ENCODE measurements around the gene KIRREL3.

The KIRREL3 gene

DNA sequence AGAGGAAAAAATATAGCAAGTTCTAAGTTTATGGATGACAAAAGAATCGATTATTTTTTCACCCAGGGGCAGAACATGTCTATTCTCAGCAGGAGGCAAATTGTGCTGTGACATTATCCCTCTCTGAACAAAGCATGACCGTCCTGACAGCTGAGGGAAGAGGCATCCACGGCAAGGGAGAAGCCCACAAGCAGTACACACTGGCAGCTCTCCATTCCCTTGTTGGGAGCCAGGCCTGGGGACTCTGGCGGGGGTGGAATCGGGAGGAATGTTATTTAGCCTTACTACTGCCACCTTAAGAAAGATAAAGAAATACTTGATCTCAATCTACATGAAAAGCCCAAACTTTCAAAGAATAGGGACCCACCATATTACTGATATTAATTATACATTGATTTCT is 3.4 kb downstream of the KIRREL3 start:
- DNase-seq (ENCODE audit: low spot score): no peak

DNA sequence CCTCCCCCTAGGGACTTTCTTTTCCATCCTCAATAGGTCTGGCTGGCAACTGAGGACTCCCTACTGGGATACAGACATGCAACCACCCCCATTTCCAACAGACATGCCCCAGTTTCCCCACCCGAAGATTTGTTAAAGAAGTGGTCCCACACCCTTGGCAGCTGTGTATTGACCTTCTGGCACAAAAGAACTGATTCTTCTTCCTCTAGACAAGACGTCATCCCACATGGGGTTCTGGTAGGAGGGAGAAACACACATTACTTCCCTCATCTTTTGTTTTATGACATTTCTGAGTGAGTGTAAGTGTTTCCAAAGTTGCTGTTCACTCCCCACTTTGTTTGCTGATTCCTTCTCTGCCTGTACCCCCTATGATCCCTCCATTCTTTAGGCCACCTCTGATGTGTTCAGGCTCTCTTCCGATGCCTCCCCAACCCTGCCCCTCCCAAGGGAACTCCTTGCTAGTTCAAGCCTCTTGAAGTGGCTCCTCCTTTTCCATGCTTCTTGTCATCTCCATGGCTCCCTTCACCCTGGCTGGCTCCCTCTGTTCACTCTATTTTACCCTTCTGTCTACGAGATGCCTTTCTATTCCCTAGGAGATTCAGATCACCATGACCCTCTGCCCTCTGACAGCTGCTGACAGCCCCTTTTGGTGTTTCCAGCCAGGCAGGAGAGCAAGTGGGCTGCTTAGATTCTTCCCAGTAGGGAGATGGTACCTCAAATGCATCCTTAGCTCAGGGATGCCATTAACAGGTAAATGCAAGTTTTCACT is 4.3 kb downstream of the KIRREL3 start:
- no peak for DNase-seq (ENCODE audit: low spot score)

DNA sequence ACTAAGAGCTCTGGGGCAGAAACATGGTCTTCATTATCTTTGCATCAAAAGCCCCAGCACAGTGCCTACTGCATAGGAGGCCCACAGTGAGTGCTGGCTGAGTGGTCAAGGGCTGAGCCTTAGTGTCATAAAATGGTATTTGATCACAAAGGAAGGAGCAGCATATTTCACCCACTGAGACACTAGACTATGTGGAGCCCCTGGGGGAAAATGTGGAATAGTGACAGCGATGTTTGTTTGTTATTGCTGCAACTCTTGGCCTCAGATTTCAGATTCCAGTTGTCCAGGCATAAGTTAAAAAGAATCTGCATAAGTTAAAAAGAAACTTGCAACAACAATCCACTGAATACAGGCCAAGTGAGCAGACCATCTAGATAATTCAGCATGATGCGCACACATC is 7.0 kb downstream of the KIRREL3 start:
- no peak for DNase-seq (ENCODE audit: low spot score)

DNA sequence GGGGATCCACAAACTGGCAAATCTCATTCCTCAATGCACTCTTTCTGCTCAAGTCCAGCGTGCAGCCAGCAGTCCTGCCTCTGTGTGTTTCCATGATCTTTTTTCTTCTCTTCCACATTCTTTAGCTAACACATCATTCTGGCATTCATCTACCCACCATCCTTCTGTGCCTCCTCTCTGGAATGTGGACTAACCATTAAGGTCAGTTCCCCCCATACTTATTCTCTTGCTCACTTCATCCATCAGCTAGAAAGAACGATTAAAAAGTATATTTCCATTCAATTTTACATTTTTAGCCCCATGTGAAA is 7.8 kb downstream of the KIRREL3 start:
- DNase-seq (ENCODE audit: low spot score): no peak

DNA sequence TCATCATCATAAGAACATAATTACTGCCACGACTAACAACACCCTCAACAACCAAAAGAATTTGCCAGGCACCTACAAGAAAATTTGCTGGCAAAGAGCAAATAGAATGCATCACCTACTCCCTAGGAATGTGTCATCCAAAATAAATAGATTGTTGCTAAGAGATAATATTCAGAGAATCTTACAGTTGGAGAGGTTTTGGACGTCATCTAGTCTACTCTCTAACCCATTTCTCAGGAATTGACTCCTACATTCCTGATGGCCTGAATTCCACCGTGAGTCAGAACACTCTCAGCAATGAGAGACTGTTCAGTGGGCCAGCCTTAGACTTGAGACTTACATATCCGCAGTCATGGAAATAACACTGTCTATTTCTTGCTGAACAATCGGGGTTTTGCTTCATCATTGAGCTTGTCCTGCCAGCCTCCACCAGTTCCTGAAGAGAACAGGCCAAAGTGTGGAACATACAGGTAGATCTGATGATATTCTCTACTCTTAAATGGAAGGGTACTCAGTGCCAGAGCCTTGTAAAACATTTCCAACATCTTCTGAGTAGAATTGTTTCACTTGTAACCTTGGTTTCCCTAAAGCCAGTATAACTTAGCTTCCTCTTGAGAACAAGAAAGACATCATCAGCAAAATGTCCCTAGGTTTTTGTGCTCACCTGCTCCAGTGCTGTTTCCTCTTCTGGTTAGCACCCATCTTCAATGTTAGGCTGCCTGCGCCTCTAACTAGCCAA is 8.3 kb downstream of the KIRREL3 start:
- DNase-seq (ENCODE audit: low spot score): no peak

DNA sequence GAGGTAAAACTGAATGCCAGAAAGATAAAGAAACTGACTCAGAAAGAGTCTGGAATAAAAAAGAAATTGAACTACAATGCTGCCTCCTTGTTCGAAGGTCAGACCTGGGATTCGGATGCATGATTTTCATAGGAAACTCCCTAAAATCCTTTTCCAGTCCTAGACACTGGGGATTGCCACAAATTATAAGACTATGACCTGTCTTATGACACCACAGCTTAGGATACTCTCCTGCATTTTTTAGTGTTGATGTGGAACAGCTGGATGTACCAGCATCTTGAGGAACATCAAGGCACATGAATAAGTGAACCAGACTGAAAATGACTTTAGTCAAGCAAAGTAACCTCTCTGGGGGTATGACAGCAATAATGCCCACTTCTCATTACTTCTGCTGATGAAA is 9.0 kb downstream of the KIRREL3 start:
- DNase-seq (ENCODE audit: low spot score): no peak

DNA sequence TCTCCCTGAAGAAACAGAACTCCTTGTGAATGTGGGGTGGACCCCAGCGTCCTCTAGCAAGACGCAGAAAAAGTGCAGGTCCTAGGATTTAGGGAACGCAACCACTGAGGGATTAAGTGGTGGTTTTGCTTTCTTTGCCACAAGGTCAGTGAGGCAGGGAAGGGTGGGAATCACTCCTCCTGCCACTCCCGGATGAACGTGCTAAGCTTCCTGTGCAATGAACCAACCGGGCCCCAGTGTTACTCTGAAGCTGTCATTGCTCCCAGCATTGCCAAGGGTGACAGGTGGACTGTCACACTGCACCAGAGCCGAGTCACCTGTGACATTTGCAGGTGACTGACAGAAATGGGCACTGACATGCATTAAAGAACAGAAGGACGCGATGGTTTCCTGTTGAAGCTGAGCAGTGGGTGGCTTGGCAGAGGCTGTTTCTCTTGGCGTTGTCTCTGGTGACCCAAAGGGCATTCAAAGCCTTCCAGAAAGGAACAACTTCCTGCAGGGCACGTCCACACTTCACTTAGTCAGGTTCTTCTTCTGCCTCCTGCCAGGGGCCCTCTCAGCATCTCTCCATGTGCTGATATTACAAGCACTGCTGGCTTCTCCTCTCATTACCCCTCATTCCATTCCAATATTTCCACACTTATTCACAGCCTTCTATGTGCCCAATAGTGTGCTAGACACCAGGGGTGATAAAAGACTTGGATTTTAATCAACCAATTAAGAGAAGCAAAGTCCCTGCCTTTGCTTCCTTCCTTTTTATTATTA is 9.7 kb downstream of the KIRREL3 start:
- DNase-seq (ENCODE audit: low spot score): no peak

DNA sequence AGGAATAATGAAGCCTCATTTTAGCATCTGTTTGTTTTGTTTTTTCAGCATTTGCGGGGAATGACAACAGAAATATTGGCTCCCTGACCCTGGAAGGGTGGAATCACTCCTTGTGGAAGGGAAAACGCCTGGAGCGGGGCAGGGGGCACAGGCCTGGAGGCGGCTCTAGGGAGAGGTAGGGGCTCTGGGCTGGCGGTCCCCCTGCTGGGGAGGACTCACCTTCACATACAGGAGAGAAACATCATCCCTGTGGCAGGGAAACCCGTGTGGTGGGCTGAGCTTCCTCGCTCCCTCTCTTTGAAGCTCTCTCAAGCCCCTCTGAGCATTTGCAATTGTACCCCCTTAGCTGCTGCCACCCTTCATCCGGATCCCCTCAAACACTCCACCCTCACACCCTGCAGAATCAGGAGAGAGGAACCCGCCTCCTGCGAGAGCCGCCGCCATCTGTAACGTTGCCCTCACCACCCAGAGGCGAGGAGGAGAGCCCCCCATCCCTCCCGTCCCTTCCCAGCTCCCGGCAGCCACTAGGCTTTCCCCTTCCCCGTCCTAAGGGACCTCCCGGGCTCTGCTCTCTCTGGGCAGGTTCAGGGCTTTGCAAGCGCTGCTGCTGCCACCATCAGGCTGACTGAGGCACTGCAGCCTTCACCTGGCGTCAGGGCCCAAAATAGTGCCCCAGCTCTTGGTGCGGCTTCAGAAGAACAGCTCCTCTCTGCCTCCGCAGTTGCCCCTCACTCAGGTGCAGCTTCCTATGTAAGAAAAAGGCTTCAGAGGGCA is 10.4 kb downstream of the KIRREL3 start:
- DNase-seq (ENCODE audit: low spot score): peak; percentile 83

DNA sequence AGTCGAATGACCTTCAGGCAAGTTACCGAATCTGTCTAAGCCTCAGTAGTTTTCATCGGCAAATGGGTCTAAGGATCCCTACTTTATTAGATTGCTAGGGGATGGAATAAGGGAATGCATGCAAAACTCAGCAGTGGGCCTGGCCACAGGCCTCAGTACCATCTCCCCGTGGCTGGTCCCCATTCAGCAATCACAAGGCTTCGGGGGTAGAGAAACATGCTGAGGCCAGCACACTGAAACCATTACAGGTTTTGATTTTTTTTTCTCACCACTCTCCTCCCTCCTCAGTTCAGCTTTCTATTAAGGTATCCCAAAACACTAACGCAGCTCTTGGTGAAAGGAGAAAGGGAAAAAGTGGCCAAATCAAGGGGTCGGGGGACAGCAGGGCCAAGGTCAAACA is 11.9 kb downstream of the KIRREL3 start:
- no peak for DNase-seq (ENCODE audit: low spot score)

DNA sequence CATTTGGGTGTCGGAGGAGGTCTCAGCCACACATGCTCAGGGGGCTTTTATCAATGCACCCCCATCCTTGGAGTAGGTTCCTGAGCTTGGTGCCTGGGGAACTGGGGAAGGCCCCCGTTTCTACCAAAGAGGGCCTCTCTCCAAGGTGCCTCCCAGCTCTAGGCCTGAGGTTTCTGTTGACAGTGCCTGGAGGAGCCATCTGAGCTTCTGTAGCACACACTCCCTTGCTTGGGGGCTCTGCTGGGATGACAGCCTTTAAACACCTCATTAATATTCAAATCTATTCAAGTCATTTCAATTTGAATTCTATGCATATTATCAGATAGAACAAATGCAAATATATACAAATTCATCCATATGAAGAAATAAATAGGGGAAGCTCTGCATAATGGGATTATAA is 18.9 kb downstream of the KIRREL3 start:
- DNase-seq (ENCODE audit: low spot score): no peak

DNA sequence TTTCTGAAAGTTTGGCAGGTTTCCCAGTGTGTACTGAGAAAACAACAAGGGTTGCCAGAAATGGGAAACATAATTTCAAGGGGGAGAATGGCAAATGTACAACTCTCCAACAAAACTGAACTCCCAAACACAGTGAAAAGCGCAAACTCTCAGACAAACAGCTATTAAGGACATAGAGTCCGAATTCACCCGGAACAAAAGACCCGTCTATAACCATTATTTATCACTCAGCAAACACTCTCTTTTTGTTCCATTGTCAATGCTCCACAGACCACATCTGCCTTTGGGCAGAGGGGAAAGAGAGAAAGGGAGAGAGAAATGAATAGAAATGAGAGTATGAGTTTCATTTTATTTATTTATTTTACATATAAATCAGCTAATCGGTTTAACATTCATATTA is 21.7 kb downstream of the KIRREL3 start:
- DNase-seq (ENCODE audit: low spot score): no peak

DNA sequence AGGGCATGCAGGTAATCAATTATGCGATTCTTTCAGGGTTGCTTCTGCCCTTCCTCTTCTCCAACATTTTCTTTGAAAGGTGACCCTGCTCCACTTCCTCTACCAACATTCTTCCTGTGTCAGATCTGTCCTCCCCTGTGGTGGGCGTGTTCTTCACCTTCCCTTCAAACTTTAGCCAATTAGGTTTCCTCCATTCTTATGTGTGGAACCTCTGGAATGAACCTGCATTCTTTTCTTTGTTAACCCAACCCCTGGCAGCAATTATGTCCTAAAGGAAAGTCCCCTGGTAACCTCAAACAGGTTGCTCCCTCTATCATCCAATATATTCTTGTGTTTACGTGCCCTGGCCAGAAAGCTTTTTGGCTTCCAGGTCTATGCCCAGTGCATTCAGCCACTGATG is 22.4 kb downstream of the KIRREL3 start:
- DNase-seq (ENCODE audit: low spot score): no peak

DNA sequence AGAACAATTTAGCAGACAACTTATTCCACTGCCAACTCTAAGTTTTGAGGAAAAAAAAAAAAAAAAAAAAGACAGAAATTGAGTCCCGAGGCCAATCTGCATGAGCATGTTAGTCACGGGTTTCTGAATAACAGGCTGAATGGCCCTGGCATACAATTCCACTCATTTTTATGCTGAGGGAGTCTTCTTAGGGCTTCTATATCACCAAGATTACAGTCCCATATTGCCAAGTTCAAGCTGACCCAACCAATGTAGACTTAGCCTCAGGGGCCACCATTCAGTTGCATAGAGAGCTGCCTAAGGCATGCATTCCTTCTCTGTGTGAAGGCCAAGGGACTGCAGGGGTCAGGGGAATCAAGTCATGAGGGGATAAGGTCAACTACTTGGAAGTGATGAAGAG is 27.5 kb downstream of the KIRREL3 start:
- DNase-seq (ENCODE audit: low spot score): no peak

DNA sequence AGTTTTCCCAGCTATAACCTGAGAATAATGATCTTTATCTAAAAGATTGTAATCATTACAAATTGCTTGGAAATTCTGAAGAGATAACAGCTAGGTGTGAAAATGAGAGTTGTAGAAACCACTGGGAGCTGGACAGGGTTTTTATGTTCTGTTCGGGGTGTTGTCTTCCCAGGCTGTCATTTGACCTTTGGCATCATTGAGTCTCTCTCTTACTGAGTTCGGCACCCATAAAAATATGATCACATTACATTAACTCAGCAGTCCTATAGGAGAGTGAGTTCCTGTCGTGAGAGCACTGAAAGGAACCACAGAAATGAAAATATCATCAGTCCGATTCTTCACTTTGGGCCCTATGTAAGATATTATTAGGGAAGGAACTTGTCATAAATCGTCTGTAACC is 29.3 kb downstream of the KIRREL3 start:
- DNase-seq (ENCODE audit: low spot score): no peak

DNA sequence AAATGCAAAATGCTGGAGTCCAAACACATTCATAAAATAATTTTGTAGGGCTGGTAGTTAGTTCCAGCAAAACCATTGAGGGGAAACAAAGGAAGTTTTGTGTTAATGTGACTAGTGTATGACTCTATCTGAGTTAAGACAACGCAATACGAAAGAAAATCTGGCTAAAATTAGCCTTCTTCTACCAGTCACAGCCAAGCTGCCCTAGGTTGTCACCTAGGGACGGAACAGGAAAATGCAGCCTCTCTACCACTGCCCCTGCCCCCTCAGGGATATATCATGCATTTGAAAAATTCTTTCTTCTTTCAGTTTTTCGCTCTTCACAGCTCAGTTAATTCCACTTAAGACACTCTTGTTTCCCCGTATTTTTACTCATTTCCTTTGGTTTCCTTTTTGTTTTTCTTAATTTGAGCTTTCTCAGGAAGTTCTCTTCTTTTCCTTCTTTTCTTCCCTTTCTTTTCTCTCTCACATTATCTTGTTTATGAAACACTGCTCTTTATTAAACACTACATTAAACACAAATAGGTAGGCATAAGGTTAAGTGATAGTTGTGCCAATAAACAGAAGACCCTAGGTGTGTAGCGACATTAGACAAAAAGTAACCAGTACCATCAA is 30.6 kb downstream of the KIRREL3 start:
- DNase-seq (ENCODE audit: low spot score): no peak

DNA sequence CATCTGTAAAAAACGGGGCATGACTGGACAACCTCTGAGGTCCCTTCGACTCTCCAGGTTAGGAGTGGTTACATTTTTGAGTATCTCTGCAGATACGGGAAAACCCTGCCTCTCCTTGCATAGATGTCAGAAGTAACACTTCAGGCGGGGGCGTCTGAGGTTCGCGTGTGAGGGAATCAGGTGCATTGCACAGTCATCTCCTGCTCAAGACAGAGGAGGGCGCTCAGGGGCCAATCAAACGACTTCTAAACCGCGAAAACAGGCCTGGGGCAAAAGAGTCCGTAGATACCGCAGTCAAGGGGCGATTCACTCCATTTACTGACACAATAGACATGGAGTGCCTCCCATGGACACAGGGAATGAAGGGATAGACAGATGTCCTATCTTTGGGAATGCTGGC is 31.7 kb downstream of the KIRREL3 start:
- no peak for DNase-seq (ENCODE audit: low spot score)

DNA sequence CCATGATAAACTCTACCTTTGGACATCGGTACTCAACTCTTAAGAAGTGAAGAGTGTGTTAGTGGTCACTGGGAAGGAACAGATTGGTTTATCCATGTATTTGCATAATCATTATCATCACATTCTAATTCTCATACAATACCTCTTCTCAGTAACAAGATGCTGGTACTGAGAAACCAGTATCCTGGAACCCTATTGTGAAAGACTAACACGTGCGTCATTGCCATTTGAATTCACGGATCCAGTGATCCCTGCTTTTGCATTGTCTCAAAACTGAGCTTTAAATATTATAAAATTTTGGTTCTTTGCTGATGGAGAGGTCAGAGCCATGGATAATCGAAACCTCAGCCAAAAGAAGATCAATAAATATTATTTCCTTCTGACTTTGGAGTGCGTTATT is 35.2 kb downstream of the KIRREL3 start:
- no peak for DNase-seq (ENCODE audit: low spot score)

DNA sequence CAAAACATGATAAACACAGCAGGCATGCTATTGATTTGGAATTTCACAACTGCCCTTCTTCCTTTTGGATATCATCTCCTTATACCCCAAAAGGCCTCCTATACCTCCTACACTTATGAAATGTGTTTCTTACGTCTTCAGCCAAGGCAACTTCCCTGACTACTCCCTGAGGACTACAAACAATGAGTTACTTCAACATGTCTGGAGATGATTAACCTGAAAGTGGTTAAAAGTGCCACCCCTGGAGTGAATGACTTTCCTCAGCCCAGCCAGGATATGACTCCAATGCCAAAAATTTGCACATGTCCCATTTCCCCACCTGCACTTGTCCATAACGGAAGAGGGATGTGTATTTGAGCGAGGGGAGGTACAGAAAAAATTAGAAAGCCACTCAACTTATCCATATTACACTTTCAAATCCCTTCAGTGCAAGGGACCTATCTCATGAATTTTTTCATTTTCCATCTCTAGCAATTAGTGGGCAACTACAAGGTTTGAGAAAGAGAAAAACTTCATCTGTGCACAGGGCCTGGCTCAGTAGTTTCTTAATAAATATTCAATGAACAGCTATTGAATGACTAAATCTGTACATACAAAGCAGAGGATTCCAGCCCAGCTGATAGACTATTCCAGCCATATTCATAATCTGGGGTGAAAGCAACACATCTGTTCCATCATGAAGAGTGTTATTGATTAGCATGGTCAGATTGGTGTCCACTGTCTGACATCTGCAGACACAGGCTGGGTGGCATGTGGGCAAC is 36.8 kb downstream of the KIRREL3 start:
- DNase-seq (ENCODE audit: low spot score): no peak

DNA sequence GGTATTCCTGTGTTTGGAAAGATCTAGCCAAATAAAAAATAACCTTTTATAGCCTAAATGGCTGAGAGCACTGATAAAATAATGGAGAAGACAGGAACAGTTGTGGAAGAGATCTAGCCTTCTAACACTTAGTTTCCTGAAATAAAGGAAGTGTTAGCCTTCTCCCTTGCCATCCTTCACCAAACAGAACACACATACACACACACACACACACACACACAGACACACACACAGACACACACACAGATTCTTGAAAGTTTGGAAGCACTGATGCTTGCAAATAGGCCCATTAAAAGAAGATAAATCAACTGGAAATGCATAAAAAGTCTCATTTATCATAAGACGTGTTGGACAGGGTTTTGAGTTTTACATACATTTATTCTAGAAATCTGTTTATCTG is 37.5 kb downstream of the KIRREL3 start:
- DNase-seq (ENCODE audit: low spot score): no peak

DNA sequence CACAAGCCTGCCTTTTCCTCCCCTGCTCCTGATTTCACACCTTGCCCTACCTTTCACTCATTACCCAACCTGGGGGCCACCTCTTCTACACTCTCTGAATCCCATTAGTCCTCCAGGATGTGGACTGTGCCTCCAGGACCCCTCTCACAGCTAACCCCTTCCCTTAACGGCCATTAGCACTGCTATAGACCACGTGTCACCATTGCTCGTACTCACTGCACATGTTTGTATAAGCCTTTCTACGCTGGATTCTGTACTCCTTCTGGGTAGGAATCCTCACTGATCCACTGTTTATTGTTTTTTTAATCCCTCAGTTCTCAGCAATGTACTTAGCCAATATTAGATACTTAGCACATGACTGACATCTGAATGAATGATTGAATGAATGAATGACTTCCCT is 40.9 kb downstream of the KIRREL3 start:
- DNase-seq (ENCODE audit: low spot score): no peak

DNA sequence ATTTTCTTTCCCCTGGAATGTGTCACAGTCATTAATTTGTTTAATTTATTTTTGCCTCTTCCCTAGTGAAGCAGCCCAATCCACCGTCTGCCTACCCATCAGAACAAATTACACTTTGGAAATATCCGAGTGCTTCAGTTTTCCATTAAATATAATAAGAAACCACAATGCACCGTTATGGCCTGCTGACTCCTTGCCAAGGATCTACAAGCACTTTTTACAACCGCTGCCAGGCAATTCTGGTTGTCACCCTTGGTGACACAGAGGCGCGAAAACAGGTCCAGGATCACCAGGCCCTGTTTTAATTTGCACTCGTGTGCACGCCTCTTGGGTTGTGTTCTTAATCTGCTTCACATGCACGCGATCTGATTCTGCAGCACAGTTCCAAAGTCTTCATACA is 43.9 kb downstream of the KIRREL3 start:
- DNase-seq (ENCODE audit: low spot score): no peak
